GM21447 (cell line): ENCODE measurements around the gene SBF2.
"Not testable (repeated sequence)": the region's sequence is repeated elsewhere in the genome, so short reads cannot be mapped to it uniquely, and the experiment has no call there.

ENCODE experiments used
- ATAC-seq: cut with Tn5 transposase; IDR thresholded peaks from one replicate; pipeline ENCODE4 v1.9.1; 2021; ENCODE audit not compliant: unreplicated experiment

The SBF2 gene

GRCh38 chr11:10268746-10269488, 25.1 kb downstream of the SBF2 start:
- ATAC-seq = no peak

GRCh38 chr11:10267821-10268220, 26.2 kb downstream of the SBF2 start:
- no peak for ATAC-seq

- no peak for ATAC-seq
These were observed 28.1 kb downstream of the SBF2 start for GRCh38 chr11:10265936-10266335.

GRCh38 chr11:10264716-10265115, 29.3 kb downstream of the SBF2 start:
- not testable (repeated sequence) for ATAC-seq

GRCh38 chr11:10263929-10264328, 30.1 kb downstream of the SBF2 start:
- no peak for ATAC-seq

- no peak for ATAC-seq
These were observed 32.2 kb downstream of the SBF2 start for GRCh38 chr11:10261821-10262220.

- ATAC-seq = no peak
These were observed 36.5 kb downstream of the SBF2 start for GRCh38 chr11:10257478-10257877.

- ATAC-seq = no peak
These were observed 38.5 kb downstream of the SBF2 start for GRCh38 chr11:10255388-10256125.

- not testable (repeated sequence) for ATAC-seq
These were observed 44.4 kb downstream of the SBF2 start for GRCh38 chr11:10249448-10250131.

GRCh38 chr11:10247011-10247410, 47.0 kb downstream of the SBF2 start:
- ATAC-seq = no peak

- ATAC-seq = no peak
These were observed 50.0 kb downstream of the SBF2 start for GRCh38 chr11:10243896-10244575.

GRCh38 chr11:10236840-10237239, 57.2 kb downstream of the SBF2 start:
- ATAC-seq = no peak

GRCh38 chr11:10233581-10233980, 60.4 kb downstream of the SBF2 start:
- ATAC-seq = no peak

GRCh38 chr11:10232756-10233155, 61.3 kb downstream of the SBF2 start:
- ATAC-seq = no peak

- ATAC-seq = not testable (repeated sequence)
These were observed 62.2 kb downstream of the SBF2 start for GRCh38 chr11:10231803-10232202.

- no peak for ATAC-seq
These were observed 68.5 kb downstream of the SBF2 start for GRCh38 chr11:10225553-10225952.

- no peak for ATAC-seq
These were observed 71.6 kb downstream of the SBF2 start for GRCh38 chr11:10222399-10222798.

GRCh38 chr11:10221342-10221741, 72.7 kb downstream of the SBF2 start:
- ATAC-seq = no peak

- ATAC-seq = no peak
These were observed 82.5 kb downstream of the SBF2 start for GRCh38 chr11:10211470-10211869.

GRCh38 chr11:10209326-10209725, 84.7 kb downstream of the SBF2 start:
- no peak for ATAC-seq

- no peak for ATAC-seq
These were observed 85.9 kb downstream of the SBF2 start for GRCh38 chr11:10208131-10208575.
